ENCODE measurements around the gene ASAH2B.
"Not testable (repeated sequence)": the region's sequence is repeated elsewhere in the genome, so short reads cannot be mapped to it uniquely, and the experiment has no call there.

ASAH2B gene

DNA sequence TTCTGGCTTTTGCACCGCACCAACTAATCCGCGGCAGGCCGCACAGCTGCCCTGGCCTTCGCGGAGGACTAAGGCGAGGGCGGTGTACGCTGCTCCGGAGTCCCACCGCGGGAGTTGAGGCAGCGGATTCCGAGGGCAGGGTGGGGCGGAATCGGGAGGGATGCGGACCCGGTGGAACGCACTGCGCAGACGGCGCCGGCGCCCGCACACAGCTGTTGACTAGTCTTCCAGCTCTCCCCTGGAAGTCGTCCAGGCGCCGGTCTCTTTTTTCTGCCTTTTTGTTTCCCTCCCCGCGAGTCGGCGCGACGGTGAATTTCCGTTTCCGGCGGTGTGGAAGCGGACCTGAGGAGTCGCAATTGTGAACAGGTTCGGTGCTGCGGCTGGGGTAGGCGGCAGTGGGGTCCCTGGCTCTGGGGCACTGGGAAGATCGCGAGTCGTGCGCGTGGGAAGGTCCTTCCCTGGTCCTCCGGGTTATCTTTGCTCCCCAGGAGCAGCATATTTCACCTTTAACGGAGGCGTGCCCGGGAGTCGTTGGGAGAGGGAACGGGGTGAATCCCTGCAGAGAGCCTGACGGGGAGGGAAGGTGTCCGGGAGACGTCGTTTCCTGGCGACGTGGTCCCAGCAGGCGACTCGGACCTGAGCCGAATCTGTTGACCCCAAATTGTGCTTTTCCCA is at the start of gene ASAH2B:
Gene ASAH2B (plus strand): TSS at position 319 of the 675 bp plus-strand sequence. CDS start 5,195 bp downstream, outside the sequence.
- in situ Hi-C loops (cut with MboI; ENCODE audit: low sequenced_read_pairs): no loop called here

DNA sequence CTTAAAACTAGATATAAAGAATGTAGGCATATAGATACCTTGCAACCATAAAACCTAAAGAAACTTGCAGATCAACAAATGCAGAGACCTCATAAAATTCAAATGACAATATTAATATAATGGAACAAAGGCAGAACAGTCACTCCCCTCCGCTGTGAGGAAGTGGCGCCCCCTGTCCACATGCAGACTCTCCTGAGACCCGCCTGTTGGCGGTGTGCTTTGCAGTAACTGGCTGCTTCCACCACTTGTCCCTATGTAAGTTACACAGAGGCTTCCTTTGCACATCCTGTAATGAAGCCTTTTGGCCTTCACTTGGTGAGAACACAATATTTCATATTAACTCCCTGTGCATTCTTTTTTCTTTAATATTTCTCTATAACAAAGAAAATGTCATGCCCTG is 41.9 kb upstream of the ASAH2B start:
- in situ Hi-C loops (cut with MboI; ENCODE audit: low sequenced_read_pairs): not testable (repeated sequence)

DNA sequence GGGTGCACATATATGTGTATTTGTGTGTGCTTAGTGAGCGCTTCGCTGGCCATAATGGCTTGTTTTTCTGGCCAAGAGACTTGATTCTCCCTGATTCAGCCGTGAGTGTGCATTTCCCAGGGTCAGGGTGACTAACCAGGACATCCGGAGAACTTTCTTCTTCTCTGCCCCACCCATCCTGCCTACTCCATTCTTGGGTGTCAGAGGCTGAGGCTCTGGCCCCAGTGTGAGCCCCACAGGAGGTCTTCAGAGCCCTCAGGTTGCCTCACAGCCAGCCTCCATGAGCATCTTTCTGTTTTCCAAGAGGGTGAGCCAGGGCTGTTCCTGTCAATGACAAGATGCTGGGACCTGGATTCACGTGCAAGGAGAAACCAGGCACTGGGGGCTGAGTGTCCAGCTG is 37.8 kb upstream of the ASAH2B start:
- in situ Hi-C loops (cut with MboI; ENCODE audit: low sequenced_read_pairs): not testable (repeated sequence)

DNA sequence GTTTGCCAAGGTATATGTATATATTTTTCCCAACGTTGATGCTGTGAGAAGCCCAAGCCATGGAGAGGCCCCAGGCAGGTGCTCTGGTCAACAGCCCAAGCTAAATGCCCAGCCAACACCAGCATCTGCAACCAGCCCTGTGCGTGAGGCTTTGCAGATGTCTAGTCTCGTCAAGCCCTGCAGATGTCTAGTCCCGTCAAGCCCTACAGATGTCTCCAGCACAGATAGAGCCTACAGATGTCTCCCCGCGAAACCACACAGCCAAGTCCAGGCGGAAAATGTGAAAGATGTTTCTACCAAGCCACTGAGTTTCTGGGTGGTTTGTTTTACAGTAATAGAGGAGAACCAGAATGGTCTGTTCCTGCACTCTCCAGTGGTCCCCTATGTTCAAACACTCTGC is 36.7 kb upstream of the ASAH2B start:
- in situ Hi-C loops (cut with MboI; ENCODE audit: low sequenced_read_pairs): not testable (repeated sequence)

DNA sequence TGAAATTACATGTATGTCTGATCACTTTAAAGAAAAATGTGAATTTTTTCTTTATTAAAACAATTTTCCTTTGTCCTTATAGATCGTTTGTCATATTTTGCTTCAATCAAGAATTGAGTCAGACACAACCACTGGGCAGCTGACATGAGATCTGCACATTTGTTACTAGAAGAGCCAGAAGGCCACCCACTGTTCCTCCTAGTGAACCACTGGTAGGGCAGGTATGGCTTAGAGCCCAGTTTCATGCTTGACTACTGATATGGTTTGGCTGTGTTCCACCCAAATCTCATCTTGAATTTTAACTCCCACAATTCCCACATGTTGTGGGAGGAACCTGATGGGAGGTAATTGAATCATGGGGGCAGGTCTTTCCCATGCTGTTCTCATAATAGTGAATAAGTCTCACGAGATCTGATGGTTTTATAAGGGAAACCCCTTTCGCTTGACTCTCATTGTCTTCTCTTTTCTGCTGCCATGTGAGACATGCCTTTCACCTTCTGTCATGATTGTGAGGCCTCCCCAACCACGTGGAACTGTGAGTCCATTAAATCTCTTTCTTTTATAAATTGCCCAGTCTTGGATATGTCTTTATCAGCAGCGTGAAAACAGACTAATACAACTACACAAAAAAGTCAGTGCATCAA is 35.2 kb upstream of the ASAH2B start:
- in situ Hi-C loops (cut with MboI; ENCODE audit: low sequenced_read_pairs): not testable (repeated sequence)

DNA sequence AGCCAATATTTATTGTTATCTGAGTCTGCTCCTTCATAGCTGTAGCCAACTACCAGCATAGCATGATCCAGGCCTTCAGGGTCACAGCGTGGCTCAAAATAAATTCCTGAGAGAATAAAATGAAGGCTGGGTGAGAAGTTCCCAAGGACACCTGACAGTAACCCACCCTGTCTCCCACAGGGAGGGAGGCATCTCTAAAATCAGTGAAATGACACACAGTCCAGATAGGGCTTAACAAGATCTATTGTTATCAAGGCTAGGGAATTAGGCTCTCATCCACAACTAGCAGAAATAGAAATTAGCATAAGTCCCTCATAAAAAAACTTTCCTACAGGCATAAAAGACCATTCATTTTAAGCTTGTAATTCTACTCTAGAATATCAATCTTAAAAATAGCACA is 33.7 kb upstream of the ASAH2B start:
- in situ Hi-C loops (cut with MboI; ENCODE audit: low sequenced_read_pairs): not testable (repeated sequence)

DNA sequence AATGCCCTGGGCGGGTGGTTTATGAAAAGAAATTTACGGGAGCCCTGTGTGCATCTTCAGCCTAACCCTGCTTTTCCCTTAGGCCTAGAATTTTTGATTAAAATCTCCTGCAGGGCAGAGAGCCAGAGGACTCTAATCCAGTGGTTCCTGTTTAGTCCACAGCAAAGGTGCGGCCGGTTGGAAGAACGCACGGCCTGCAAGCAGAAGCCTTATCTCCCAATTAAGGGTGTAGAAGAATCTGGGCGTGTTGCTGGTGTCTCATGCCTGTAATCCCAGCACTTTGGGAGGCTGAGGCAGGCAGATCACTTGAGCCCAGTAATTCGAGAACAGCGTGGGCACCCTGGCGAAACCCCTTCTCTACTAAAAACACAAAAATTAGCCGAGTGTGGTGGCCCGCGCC is 29.5 kb upstream of the ASAH2B start:
- in situ Hi-C loops (cut with MboI; ENCODE audit: low sequenced_read_pairs): not testable (repeated sequence)

DNA sequence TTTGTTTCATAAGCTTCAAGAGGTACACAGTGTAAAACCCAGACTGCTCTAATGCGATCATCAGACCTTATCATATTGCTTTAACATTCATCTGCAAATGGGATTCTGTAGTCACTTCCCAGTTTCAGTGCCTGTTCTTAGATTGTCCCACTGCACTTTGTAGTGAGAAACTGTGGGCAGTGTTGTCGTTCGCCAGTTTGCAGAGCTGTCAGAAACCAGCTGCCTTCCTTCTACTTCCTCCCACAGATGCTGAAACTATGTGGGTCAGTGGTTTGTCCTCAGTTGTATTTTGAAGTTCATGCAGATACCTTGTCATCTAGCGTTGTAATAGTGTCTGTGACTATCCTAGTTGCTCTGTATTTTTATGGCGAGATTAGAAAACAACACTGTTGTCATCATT is 15.9 kb upstream of the ASAH2B start:
- in situ Hi-C loops (cut with MboI; ENCODE audit: low sequenced_read_pairs): not testable (repeated sequence)

DNA sequence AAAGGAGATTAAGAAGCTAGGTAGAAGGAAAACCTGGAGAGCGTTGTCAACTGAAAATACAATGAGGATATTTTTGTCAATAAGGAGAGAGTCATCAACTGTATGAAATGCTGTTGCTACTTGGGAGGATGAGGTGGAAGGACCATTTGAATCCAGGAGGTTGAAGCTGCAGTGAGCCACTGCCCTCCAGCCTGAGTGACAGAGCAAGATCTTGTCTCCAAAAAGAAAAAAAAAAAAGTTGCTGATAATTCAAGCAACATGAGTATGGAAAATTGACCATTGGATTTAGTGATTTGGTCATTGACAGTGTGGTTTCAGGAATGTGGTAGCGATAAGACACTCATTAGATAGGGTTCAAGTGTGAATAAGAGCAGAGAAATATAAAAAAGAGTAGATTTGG is 11.6 kb upstream of the ASAH2B start:
- in situ Hi-C loops (cut with MboI; ENCODE audit: low sequenced_read_pairs): not testable (repeated sequence)

DNA sequence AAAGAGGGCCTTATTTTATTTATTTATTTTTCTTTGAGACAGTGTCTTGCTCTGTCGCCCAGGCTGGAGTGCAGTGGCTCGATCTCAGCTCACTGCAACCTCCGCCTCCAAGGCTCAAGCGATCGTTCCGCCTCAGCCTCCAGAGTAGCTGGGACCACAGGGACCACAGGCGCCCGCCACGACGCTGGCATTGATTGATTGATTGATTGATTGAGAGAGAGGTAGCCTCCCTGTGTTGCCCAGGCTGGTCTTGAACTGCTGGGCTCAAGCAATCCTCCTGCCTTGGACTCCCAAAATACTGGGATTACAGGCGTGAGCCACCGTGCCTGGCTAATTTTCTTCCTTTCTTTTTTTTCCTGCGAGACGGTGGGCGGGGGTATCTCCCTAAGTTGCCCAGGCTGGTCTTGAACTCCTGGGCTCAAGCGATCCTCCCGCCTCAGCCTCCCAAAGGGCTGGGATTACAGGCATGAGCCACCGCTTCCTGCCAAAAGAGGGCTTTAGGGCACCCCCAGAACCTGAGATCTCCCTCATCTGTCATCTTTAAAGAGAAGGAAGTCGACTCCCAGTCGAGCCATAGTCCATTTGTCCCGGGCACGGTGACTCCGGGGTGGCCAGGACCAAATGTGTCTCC is 634 bp upstream of the ASAH2B start:
- in situ Hi-C loops (cut with MboI; ENCODE audit: low sequenced_read_pairs): not testable (repeated sequence)

DNA sequence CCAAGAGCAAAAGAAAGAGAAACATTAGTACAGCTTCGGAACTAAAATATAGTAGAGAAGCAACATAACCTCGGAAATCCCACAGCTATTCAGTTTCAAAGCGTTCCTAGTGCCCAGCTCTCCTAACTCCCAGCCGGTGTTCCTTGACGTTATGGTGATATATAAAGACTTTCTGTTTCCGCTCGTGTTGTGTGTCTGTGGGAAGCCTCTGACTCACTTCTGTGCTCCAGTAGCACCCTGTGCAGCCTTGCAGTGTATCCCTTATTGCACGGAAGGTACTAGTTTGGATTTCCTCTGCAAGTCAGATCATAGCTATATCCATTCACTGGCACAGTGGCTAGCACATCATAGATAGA is 535 bp downstream of the ASAH2B start:
- in situ Hi-C loops (cut with MboI; ENCODE audit: low sequenced_read_pairs): no loop called here

DNA sequence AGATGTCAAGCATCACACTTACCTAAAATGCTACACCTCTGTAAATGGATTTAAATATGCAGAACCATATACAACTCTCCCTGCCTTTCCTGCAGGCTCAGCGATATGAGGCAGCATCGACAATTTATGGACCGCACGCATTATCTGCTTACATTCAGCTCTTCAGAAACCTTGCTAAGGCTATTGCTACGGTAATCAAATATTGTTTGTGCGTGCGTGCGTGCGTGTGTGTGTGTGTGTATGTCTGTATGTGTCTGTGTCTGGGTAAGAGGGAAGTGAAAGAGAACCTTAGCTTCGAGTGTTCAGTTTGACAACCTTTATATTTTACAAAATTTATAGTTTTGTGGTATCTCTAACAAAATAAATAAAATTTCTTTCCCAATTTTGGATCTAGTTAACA is 3.1 kb downstream of the ASAH2B start:
- in situ Hi-C loops (cut with MboI; ENCODE audit: low sequenced_read_pairs): not testable (repeated sequence)

DNA sequence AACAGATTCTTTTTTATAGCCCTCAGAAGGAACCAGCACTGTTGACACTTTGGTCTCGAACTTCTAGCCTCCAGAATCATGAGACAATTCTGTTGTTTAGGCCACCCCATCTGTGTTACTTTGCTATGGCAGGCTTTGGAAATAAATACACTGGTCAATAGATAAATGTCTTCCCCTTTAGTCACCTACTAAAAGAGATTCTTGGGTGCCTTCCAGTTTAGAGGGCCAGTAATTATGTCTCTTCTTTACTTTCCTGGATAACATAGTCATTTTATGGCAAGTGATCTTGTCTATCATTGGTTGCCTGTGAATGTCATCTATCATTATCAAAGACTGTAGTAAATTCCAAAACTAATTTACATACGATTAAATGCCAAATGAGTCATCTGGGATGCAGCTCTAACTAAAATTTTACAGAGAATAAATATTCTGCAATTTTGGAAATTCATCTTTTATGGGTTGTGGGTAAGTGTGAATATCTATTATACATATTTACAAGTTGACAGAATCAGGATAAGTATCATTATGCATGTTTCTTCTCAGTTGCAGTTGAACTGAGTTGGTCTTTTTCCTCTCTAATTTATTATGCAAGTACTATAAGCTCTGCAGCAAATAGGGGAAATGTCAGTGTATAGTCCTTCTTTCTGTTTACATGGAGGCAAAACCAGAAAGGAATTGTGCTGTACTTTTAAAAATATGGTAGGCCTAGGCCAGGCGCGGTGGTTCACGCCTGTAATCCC is 27.2 kb downstream of the ASAH2B start:
- in situ Hi-C loops (cut with MboI; ENCODE audit: low sequenced_read_pairs): not testable (repeated sequence)

DNA sequence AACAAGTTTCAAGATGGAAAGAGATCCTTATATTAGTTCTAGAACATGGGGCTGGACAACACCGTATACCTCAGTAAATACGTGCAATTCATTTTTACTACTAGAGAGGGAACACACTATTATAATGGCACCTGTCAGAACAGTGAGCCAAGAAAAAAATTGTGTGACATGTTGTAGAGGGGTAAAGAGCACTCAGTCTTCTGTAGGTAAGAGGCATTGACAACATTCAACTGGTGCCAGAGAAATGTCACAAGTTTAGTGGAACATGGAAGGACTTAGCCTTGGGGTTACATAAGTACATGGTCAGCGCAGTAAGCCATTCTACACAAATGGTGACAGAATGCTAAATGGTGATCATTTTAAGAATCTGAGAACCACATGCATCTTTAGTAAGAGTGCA is 32.3 kb downstream of the ASAH2B start:
- in situ Hi-C loops (cut with MboI; ENCODE audit: low sequenced_read_pairs): not testable (repeated sequence)

DNA sequence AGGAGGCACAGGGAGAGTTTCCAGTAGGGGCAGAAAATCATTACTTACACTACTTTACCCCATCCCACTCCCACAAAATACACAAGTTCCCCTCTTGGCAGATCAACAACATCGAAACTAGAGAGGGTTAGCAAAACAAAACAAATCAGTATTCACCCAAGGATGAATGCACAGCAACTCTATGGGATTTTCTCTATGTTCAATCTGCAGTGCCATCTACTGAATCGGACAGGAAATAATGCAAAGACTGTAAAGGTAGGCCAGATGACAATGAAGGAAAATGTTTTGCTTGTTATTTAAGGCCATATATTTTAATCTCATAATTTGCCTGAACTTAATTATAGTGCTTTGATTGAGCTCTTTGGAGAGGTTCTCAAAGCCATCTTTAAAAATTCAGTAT is 35.1 kb downstream of the ASAH2B start:
- in situ Hi-C loops (cut with MboI; ENCODE audit: low sequenced_read_pairs): not testable (repeated sequence)

DNA sequence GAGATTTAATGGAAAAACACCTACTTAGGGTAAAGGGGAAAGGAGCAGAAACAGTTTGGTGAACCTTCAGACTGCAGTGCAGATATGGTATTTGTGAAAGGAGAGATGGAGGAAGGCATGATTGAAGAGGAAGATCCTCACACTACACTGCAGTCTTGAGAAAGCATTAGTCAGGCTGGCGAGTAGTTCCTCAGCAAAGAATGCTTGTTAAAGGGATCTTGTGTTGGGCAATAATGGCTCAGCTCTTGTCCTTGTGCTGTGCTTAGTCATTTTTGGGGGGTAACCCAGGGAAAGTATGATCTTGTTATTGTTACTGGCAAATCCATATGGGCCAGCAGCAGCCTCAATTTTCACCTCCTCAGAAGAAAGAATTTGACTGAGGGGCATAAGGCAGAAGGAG is 40.3 kb downstream of the ASAH2B start:
- in situ Hi-C loops (cut with MboI; ENCODE audit: low sequenced_read_pairs): not testable (repeated sequence)

DNA sequence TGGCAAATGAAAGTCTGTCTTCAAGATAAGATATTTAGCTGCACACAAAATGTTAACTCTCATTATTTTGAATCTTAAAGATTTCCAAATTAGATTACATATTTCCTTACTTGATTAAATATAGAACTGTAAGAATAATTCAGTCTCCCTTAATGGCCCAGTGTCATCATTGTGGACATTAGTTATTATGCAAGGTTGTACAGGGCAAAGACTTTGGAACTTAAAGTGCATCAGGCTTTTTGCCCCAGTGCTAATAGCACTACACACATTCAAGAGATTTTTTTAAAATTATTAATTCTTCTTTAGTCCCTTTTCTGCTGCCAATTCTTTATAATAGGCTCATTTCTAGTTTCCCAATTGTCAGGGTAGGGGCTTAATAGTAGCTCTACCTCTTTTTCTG is 42.3 kb downstream of the ASAH2B start:
- in situ Hi-C loops (cut with MboI; ENCODE audit: low sequenced_read_pairs): not testable (repeated sequence)

DNA sequence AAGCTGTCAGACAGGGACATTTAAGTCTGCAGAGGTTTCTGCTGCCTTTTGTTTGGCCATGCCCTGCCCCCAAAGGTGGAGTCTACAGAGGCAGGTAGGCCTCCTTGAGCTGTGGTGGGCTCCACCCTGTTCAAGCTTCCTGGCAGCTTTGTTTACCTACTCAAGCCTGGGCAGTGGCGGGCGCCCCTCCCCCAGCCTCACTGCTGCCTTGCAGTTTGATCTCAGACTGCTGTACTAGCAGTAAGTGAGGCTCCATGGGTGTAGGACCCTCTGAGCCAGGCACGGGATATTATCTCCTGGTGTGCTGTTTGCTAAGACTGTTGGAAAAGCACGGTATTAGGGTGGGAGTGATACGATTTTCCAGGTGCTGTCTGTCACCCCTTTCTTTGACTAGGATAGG is 48.2 kb downstream of the ASAH2B start:
- in situ Hi-C loops (cut with MboI; ENCODE audit: low sequenced_read_pairs): not testable (repeated sequence)

DNA sequence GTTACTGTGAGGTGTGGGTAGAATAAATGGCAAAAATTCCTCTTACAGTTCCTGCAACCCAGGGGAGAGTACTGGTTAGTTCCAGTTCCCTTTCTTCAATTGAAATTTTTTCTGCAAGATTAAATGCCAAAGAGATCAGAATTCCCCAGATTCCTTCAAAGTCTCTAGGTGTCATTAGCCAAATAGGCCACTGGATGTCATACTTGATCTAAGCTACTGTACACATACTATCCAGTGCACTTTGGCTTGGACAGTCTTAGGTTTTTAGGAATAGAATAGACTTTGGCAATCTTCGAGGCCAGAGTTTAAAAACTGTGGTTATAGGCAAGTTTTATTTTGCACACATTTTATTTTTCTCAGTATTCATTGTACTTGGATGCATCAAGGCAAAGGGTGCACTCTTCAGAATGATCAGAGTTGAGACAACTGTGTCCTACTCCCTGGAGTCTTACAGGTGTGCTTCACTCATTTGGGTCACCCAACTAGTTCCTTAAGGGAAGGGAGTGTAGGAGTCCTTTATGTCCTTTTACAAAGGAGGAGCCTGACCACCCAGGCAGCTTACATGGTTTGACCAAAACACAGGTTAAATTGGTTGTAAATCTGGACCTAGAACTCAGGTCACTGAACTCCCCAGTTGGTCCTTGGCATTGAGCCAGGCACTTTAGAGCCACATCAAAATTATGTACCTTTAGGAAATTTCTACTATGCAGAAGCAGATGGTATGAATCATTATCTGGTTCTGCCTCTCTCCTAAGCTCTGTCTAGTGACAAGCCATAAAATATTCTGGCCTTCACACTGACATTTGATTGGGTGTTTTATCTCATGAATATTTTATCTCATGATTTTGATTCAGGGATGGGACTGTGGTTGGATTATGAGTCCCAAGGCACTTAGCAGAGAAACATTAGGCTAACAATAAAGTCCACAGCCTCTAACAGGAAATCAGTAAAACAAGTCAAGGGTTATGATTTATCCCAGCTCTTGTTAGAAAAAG is 49.5 kb downstream of the ASAH2B start:
- in situ Hi-C loops (cut with MboI; ENCODE audit: low sequenced_read_pairs): no loop called here

DNA sequence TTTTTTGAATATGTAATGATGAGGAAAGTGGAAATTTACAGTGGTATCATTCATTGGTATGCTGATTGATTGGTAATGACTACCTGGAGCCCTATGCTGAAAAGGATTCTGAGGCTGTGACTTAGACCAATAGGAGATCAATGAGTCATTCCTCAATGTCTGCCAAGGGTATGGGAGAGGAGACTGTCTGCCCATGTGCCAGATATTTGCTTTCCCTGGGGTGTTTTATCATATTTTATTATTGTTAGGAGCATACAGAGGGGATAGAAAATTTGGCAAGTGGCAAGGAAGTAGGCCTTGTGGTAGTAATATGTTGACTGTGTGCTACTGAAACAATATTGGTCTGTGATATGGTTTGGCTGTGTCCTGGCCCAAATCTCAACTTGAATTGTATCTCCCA is 54.8 kb downstream of the ASAH2B start:
- in situ Hi-C loops (cut with MboI; ENCODE audit: low sequenced_read_pairs): no loop called here
